GM18505 (cell line): ENCODE results near the gene BANP.
"Not testable (repeated sequence)": the region's sequence is repeated elsewhere in the genome, so short reads cannot be mapped to it uniquely, and the experiment has no call there.

Experiments
- ATAC-seq: cut with Tn5 transposase; IDR thresholded peaks from one replicate; pipeline ENCODE4 v1.9.1; 2021; ENCODE audit not compliant: unreplicated experiment
- POLR2A ChIP-seq: IDR thresholded peaks from 4 replicates; pipeline ENCODE4 v1.6.1; 2011; ENCODE audit warnings: borderline replicate concordance; ENCODE audit not compliant: insufficient read depth, insufficient read length; ENCODE audit errors: extremely low read depth

Gene BANP

DNA sequence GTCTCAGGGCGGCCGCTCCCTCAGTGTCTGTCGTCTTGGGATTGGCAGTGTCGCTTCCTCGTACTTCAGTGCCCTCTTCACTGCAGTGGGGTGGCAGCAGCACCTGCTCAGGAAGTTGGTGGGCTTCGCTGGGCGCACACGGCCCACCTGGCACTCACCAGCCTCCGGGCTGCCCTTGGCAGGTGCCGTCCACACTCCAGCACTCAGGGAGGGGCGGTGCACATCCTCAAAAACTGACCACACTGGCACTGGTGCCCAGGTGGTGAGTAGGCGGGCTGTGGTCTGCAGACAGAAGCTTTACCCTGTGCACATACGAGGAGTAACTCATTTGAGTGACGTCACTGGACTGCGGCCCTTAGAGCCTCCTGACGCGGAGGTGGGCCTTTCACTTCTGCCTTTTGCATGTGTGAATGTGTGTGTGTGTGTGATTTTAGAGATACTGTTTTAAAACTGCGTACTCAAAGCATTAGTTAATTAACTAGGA, 94.6 kb downstream of the BANP start:
- ATAC-seq, result peak; percentile 68
- no peak for TF ChIP-seq POLR2A

DNA sequence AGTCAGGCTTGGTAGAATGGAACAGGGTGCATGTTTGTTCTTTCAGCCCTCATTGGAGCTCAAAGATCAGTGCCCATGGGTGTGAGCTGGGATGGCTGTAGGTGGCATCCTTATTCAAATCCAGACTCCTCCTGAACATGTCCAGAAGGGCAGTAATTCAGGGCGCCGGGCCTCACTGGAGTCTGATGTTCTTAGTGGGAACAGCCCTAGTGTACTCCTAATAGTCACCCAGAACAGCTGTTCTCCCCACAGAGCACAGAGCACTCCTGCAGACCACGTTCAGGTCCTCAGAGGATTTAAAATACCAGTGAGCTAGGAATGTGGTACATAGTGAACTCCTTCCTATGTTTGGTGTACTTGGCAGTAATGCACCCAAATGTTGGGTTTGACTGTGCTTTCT, 96.2 kb downstream of the BANP start:
- no peak for ATAC-seq
- TF ChIP-seq POLR2A, result no peak

- ATAC-seq, result no peak
- no peak for TF ChIP-seq POLR2A
Measured at GRCh38 chr16:88048985-88049384, 97.8 kb downstream of the BANP start.

GRCh38 chr16:88049561-88050545, 98.6 kb downstream of the BANP start:
- no peak for ATAC-seq
- no peak for TF ChIP-seq POLR2A

DNA sequence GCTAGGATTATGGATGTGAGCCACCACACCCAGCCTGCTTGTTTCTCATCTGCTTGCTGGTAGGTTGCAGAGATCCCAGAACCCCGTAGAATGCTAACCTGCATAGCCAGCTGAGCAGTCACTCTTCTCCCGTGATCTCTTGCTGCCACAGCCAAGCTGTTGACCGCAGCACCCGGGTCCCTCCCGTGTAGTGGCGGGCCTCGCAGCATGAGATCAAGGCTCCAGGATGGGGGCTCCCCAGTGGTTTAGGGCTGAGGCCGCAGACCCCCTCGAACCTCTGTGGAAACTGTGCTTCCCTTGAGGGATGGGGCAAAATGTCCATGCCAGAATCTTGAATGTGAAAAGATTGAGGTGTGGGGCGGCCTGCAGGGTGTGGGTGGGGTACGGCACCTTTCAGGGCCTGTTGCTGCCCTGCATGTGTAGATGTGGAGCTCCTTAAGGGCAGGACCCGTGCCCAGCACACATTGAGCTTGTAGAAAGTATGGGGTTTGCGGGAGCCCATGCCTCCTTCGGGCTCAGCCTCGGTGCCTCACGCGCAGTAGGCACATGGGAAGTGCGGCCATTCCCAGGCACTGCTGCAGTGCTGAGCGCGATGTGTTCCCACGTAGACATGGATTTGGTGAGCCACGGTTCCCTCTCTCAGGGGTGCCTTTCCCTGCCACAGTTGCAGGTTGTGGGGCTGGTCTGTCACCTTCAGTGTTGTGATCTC, 99.9 kb downstream of the BANP start:
- TF ChIP-seq POLR2A, result no peak

GRCh38 chr16:88052661-88053060, 101.4 kb downstream of the BANP start:
- no peak for ATAC-seq
- no peak for TF ChIP-seq POLR2A

More for the DNA sequence above, 99.9 kb downstream of the BANP start:
- no peak for ATAC-seq

DNA sequence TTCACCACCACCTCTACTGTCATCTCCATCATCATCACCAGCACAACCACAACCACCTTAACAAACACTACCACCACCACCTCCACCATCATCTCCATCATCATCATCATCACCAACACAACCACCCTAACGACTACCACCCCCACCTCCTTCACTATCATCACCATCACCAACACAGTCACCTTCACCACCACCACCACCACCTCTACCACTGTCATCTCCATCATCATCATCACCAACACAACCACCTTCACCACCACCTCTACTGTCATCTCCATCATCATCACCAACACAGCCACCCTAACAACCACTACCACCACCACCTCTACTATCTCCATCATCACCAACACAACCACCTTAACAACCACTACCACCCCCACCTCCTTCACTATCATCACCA, 102.2 kb downstream of the BANP start:
- ATAC-seq, result not testable (repeated sequence)

DNA sequence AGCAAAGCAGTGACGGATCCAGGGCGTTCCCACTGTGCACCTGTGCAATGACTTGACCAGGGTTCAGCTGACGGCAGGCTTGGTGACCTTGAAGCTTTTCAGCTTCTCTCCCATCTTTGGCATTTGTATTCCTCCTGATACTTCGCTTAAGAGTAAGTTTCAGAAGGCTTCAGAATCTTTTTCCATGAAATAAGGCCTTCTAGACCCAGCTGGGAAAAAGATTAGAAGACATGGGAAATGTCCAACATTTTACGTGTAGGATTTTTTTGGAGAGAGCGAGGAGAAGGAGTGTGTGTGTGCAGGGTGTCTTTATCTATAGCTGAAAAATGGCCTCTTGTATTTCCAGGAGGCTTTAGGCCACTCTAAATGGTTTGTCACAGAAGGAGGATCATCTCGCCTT, 104.1 kb downstream of the BANP start:
- ATAC-seq, result no peak
- no peak for TF ChIP-seq POLR2A

- no peak for TF ChIP-seq POLR2A
- ATAC-seq, result no peak
Measured at GRCh38 chr16:88056212-88056611, 105.0 kb downstream of the BANP start.

DNA sequence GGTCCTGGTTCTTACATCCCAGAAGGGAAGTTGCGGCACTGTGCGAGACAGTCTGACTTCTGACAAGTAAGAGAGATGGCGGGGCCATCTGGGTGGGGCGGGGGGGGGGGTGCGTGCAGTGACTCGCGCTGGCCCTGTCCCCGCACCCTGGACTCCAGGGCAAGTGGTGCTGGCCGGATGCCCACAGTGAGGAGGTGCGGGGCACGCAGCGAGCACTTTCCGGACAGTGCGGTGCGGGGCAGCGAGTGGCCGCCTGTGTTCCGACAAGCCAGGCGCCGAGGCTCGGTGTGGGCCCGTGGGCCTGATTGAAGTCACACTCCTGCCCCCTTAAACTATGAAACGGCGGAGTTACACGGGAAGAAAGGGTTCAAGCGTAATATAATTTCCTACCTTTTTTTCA, 106.4 kb downstream of the BANP start:
- ATAC-seq, result no peak
- no peak for TF ChIP-seq POLR2A

GRCh38 chr16:88058136-88058535, 106.9 kb downstream of the BANP start:
- no peak for ATAC-seq
- no peak for TF ChIP-seq POLR2A

DNA sequence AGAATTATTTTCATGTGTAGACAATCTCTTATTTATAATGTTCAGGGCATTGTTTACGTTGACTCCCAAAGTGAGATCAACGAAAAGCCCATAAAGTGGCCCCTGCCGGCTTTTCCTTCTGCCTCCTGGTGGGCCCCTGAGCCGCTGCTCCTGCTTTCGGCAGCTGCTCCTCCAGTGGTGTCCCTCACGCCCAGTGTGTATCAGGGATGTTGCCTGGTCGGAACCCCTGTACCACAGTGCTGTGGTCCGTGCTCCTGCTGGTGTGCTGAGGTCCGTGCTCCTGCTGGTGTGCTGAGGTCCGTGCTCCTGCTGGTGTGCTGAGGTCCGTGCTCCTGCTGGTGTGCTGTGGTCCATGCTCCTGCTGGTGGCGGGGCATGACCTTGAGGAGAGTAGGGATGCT, 107.6 kb downstream of the BANP start:
- ATAC-seq, result no peak

GRCh38 chr16:88059701-88060386, 108.6 kb downstream of the BANP start:
- TF ChIP-seq POLR2A, result no peak
- no peak for ATAC-seq

More for the DNA sequence above, 107.6 kb downstream of the BANP start:
- TF ChIP-seq POLR2A, result no peak
